HG03108 (cell line): ENCODE data around the gene TARS2.
A peak's percentile ranks its signal among the peaks of the same experiment; 100 is the strongest.

Experiments
- ATAC-seq: cut with Tn5 transposase; IDR thresholded peaks from one replicate; pipeline ENCODE4 v1.9.1; 2021; ENCODE audit warnings: moderate library complexity; ENCODE audit not compliant: unreplicated experiment

TARS2 gene

GRCh38 chr1:150486966-150487762, at the start of gene TARS2:
Gene TARS2, plus strand, starts transcription at chr1:150487419. Its CDS starts 32 bp downstream, at chr1:150487451.
- ATAC-seq, result peak; percentile 100

- ATAC-seq, result no peak
Observed at GRCh38 chr1:150441121-150441520, 46.1 kb upstream of the TARS2 start.

- ATAC-seq, result no peak
Observed at GRCh38 chr1:150444232-150444631, 43.0 kb upstream of the TARS2 start.

- ATAC-seq, result no peak
Observed at GRCh38 chr1:150456146-150456647, 31.0 kb upstream of the TARS2 start.

- no peak for ATAC-seq
Observed at GRCh38 chr1:150464422-150464826, 22.8 kb upstream of the TARS2 start.

- ATAC-seq, result no peak
Observed at GRCh38 chr1:150466964-150467363, 20.3 kb upstream of the TARS2 start.

- ATAC-seq, result no peak
Observed at GRCh38 chr1:150469291-150469690, 17.9 kb upstream of the TARS2 start.

GRCh38 chr1:150472601-150473200, 14.5 kb upstream of the TARS2 start:
- no peak for ATAC-seq

- no peak for ATAC-seq
Observed at GRCh38 chr1:150473659-150474058, 13.6 kb upstream of the TARS2 start.

- no peak for ATAC-seq
Observed at GRCh38 chr1:150474869-150475268, 12.3 kb upstream of the TARS2 start.

GRCh38 chr1:150476754-150477153, 10.5 kb upstream of the TARS2 start:
- no peak for ATAC-seq

GRCh38 chr1:150477320-150477719, 9.9 kb upstream of the TARS2 start:
- ATAC-seq, result no peak

- no peak for ATAC-seq
Observed at GRCh38 chr1:150477733-150478132, 9.5 kb upstream of the TARS2 start.

GRCh38 chr1:150479370-150479769, 7.8 kb upstream of the TARS2 start:
- no peak for ATAC-seq

GRCh38 chr1:150479927-150480352, 7.3 kb upstream of the TARS2 start:
- no peak for ATAC-seq

- ATAC-seq, result no peak
Observed at GRCh38 chr1:150484431-150484830, 2.8 kb upstream of the TARS2 start.

GRCh38 chr1:150484861-150485260, 2.4 kb upstream of the TARS2 start:
- no peak for ATAC-seq

GRCh38 chr1:150487763-150488115, 520 bp downstream of the TARS2 start:
- no peak for ATAC-seq

GRCh38 chr1:150493175-150493574, 6.0 kb downstream of the TARS2 start:
- ATAC-seq, result no peak

- ATAC-seq, result no peak
Observed at GRCh38 chr1:150498342-150498741, 11.1 kb downstream of the TARS2 start.

- no peak for ATAC-seq
Observed at GRCh38 chr1:150505431-150505830, 18.2 kb downstream of the TARS2 start.
